ENCODE data around the gene DLGAP3. TPM values are rescaled to one million over a fixed set of nuclear protein-coding genes. Genes with fewer than 3 reads are reported as not detected.

The DLGAP3 gene
- total RNA-seq, 1 experiment from 2014 or later = not detected

GRCh38 chr1:34845131-34845901 lies 84.1 kb downstream of the DLGAP3 start:
- no peak for TF ChIP-seq EZH2 (IDR thresholded peaks at IDR 0.05; ENCODE audit: borderline replicate concordance, low read depth, low read length, poor library complexity, severe bottlenecking)
- ChIA-PET CTCF (no interaction called here), POLR2A (ENCODE audit: low non-redundant PET) (no interaction called here)
- intact Hi-C loops (cut with micrococcal nuclease; ENCODE audit: unreplicated experiment) = no loop called here
- DNase-seq (ENCODE audit: low spot score) = no peak
- no peaks in the 10 kb centered on the region for H3K4me1 ChIP-seq (ENCODE audit: insufficient read depth, low read length, poor library complexity, severe bottlenecking)
- no peaks in the 10 kb centered on the region for H3K36me3 ChIP-seq (ENCODE audit: insufficient read depth, low read length, poor library complexity, severe bottlenecking)
- no peaks in the 10 kb centered on the region for H3K9me3 ChIP-seq (ENCODE audit: low read depth, low read length, poor library complexity, severe bottlenecking)
- no peak overlapping the region for H3K27ac ChIP-seq (ENCODE audit: low read depth, low read length, poor library complexity, severe bottlenecking)
- BruUV-seq (replicated peaks) = no TSS peak
- H3K27me3 ChIP-seq (replicated peaks; ENCODE audit: insufficient read depth, low read depth, low read length, poor library complexity) = no peaks in the 10 kb centered on the region
- H3K4me3 ChIP-seq (ENCODE audit: low read depth, low read length, poor library complexity, severe bottlenecking) = no peak overlapping the region

DNA sequence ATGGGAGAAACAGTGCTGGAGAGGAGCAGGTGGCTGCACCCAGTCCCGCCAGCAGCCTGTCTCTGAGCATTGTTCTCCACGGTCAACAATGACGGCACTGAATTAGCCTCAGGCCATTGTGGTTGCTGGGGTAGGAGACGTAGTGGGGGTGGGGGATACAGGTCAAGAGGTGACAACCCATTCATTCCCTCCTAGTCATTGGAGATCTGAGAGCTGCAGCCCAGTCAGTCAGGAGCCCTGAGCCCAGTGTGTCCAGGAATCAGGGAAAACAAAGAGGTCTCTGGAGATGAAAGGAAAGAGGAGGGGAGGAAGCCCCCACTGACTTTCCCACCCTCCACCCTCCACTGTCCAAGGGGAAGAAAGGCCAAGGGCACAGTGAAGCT lies 85.2 kb downstream of the DLGAP3 start:
- POLR2A ChIA-PET (ENCODE audit: low non-redundant PET) = no interaction called here
- Histone ChIP-seq H3K27ac (ENCODE audit: low read depth, low read length, poor library complexity, severe bottlenecking) (no peak overlapping the region), H3K36me3 (ENCODE audit: insufficient read depth, low read length, poor library complexity, severe bottlenecking) (no peaks in the 10 kb centered on the region), H3K4me1 (ENCODE audit: insufficient read depth, low read length, poor library complexity, severe bottlenecking) (no peaks in the 10 kb centered on the region), H3K27me3 (replicated peaks; ENCODE audit: insufficient read depth, low read depth, low read length, poor library complexity) (no peaks in the 10 kb centered on the region), H3K4me3 (ENCODE audit: low read depth, low read length, poor library complexity, severe bottlenecking) (no peak overlapping the region), H3K9me3 (ENCODE audit: low read depth, low read length, poor library complexity, severe bottlenecking) (no peaks in the 10 kb centered on the region)
- BruUV-seq (replicated peaks) = no TSS peak
- intact Hi-C loops (cut with micrococcal nuclease; ENCODE audit: unreplicated experiment) = no loop called here
- DNase-seq (ENCODE audit: low spot score) = no peak
- no peak for TF ChIP-seq EZH2 (IDR thresholded peaks at IDR 0.05; ENCODE audit: borderline replicate concordance, low read depth, low read length, poor library complexity, severe bottlenecking)
- no peak for TF ChIP-seq CTCF (conservative IDR thresholded peaks at IDR 0.05; ENCODE audit: low read depth, low read length)
- CTCF ChIA-PET = no interaction called here

DNA sequence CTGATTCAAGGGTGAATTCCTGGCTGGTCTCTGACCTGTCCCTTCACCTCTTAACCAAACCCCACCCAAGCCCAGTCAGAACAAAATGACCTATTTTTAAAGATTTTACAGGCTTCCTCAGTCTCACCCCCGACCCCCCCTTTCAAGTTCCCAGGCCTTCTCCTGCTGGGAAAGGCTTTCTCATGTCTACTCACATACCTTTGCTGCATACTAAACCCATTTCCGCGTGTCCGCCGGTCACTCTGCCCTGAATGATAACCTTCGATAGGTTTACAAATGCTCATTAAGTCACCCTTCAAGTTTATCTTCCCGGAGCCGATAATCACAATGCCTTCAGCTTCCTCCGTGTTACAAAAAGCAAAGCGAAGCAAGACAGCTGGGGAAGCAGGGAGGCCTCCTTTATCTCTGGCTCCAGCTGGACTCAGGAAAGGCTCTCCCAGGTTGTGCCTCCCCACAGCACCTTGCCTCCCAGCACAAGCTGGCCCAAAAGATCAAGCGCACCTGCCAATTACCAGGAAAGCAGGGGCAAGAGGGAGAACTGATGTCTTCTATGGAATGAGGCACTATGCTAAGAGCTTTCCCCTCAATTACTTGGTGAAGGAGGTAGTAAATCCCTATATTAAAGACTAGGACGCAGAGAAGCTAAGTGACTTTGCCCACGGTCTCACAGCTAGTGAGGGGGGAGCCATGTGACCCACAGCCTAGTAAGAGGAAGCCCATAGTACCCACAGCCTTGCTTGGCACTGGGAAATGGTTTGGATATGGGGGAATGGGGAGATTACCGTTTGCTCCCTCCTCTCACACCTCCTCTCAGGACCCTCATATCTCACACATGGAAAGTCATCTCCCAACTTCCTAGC lies 85.8 kb downstream of the DLGAP3 start:
- no peak overlapping the region for H3K27ac ChIP-seq (ENCODE audit: low read depth, low read length, poor library complexity, severe bottlenecking)
- intact Hi-C loops (cut with micrococcal nuclease; ENCODE audit: unreplicated experiment) = no loop called here
- no peak overlapping the region for H3K4me3 ChIP-seq (ENCODE audit: low read depth, low read length, poor library complexity, severe bottlenecking)
- DNase-seq (ENCODE audit: low spot score) = no peak
- H3K27me3 ChIP-seq (replicated peaks; ENCODE audit: insufficient read depth, low read depth, low read length, poor library complexity) = no peaks in the 10 kb centered on the region
- BruUV-seq (replicated peaks) = no TSS peak
- no peaks in the 10 kb centered on the region for H3K4me1 ChIP-seq (ENCODE audit: insufficient read depth, low read length, poor library complexity, severe bottlenecking)
- ChIA-PET CTCF (no interaction called here), POLR2A (ENCODE audit: low non-redundant PET) (no interaction called here)
- no peaks in the 10 kb centered on the region for H3K36me3 ChIP-seq (ENCODE audit: insufficient read depth, low read length, poor library complexity, severe bottlenecking)
- no peak for TF ChIP-seq EZH2 (IDR thresholded peaks at IDR 0.05; ENCODE audit: borderline replicate concordance, low read depth, low read length, poor library complexity, severe bottlenecking)
- TF ChIP-seq CTCF (conservative IDR thresholded peaks at IDR 0.05; ENCODE audit: low read depth, low read length) = no peak
- H3K9me3 ChIP-seq (ENCODE audit: low read depth, low read length, poor library complexity, severe bottlenecking) = no peaks in the 10 kb centered on the region
